Activated T-cell treated with anti-CD3 and anti-CD28 coated beads for 48 hours (primary cell): ENCODE results near the gene RHBDD3.

Source experiments
- DNase-seq: peaks from one replicate; pipeline ENCODE4 v3.0.0-alpha.2; 2020; ENCODE audit warnings: low read depth

RHBDD3 gene

GRCh38 chr22:29217827-29218757, 49.7 kb downstream of the RHBDD3 start:
- no peak for DNase-seq

GRCh38 chr22:29216873-29217666, 50.7 kb downstream of the RHBDD3 start:
- no peak for DNase-seq

DNA sequence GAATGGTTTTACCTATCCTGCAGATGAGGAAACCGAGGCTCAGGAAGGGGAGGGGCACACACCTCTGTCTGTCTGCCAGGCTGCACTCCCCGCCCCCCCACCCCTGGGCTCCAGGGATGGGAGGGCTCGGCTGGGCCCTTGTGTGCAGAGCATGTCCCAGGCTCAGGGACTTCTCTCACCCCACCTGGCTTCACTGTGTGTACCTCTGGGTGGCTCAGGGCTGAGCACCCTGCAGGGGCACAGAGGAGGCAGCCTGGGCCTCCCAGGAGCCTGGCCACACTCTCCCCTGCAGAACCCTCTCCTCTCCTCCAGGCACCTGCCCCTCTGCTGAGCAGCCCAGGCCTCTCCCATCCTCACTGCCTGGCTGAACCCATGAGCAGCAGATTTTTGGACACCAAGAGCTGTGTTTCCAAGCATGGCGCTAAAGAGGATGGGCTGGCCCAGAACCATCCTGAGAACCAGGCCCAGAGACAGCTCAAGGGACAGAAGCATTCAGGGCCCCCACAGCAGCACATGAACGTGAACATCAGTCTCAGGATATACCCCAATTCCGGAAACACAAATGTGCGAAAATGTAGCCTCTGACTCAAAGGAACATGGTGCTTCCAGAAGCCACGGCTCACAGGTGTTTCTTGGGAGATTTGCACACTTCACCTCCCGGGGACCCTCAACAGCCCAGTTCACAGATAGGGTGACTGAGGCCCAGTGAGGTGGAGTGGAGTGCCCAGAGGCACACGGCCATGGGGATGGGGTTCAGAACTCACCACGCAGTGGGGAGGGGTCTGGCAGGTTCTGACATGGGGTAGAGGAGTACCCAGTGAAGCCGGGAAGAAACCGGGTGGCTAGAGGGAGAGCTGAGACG, 51.5 kb downstream of the RHBDD3 start:
- DNase-seq = no peak

DNA sequence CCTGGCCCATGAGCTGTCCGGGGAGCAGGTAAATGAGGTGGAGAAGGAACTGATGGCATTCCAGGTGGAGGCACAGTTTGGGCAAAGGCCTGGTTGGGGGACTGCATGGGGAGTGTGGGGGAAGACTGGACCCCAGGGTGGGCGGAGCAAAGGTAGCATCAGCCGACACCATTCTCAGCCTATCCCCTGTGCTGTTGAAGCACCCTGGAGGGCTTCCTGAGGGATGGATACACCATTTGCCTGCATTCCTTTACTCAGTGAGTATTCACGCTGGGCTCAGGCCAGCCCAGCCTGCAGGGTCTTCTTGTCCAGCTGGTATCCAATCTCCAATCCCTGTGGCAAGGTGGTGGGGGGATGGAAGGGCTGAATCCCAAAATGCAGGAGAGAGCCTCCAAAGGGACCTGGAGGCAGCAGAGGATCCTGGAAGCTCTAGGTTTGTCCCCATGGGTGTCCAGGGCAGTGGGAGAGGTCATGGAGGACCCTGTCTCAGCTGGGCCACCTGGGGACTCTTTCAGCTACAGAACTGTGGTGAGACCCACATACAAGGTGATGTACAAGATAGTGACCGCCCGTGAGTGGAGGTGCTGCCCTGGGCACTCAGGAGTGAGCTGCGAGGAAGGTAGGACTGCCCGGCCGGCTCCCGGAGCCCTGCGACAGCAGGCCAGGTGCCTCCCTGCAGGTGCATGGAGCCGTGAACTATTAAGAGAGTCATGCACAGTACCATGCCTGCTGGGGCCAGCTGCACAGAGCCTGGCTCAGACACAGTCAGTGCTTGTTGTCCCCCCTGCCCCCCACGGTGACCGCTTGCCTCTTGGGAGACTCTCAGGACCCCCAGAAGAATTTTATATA, 52.5 kb downstream of the RHBDD3 start:
- no peak for DNase-seq

GRCh38 chr22:29214232-29214631, 53.5 kb downstream of the RHBDD3 start:
- no peak for DNase-seq

DNA sequence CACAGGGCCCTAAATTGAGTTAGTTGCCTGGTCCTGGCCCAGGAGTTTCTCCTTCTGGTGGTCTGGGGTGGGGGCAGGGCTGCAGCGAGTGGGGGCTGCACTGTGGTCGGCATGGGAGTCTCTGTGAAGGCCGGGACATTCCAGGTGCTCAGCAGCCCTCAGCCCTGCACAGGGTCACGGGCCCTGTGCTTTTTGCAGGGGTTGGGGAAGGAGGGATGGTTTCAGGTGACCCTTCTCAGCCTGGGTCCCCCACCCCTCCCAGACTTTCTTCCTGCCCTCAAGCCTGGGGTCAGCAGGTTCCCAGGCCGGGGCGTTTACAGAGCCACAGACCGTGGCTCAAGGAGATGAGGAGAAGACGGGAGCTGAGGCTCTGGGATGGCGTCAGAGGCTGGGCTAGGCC, 54.3 kb downstream of the RHBDD3 start:
- no peak for DNase-seq

- no peak for DNase-seq
These were observed 55.0 kb downstream of the RHBDD3 start for GRCh38 chr22:29212743-29213142.

DNA sequence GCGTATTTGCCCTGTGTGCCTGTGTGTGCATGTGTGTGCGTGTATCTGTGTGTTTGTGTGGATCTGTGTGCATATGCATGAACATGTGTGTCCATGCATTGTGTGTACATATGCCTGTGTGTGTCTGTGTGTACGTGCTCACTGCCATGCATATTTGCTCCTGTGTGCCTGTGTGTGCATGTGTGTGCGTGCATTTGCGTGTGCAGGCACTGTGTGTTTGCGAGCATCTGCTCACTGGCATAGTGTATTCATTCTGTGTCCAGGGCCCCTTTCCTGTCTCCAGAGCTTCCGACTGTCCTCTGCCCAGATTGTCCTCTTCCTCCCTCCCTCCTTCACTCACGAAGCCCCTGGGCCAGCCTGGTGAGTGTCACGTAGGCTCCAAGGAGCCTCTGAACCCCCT, 56.3 kb downstream of the RHBDD3 start:
- no peak for DNase-seq

DNA sequence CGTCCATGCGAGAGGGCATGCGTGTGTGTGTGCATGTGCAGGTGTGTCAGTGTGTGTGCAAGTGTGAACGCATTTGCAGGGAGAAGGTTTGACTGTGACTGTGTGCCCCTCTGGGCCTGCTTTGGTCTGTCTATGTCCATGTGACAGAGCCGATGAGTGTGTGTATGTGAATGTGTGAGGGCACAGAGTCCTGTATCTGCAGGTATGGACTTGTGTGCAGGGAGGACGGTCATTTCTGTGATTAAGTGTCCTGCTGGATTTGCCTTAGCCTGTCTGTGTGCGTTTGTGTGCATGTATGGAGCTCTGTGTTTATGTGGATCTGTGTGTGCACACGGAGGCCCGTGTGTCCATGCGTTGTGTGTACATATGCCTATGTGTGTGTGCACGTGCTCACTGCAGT, 56.7 kb downstream of the RHBDD3 start:
- DNase-seq = no peak
